Heart left ventricle (tissue), 16 donors: ENCODE results near the gene AFDN. TPM values are rescaled to one million over a fixed set of nuclear protein-coding genes. Genes with fewer than 3 reads are reported as not detected.

ENCODE experiments used
- ATAC-seq, 4 donors: fragments of 200-7000 bp; cut with Tn5 transposase; one replicate each; pipeline ENCODE4 v1.9.1; 2020 to 2022; ENCODE audit warnings: moderate library complexity in 4 of 4, mild to moderate bottlenecking in 3 of 4, moderate number of reproducible peaks in 1 of 4
- DNase-seq, 5 donors: peaks; one replicate each; pipeline ENCODE4 v3.0.0-alpha.2; 2020
- H3K27ac ChIP-seq, 12 donors: fragments of 200-600 bp; sonication (generic) in 4 of 12; one replicate each; pipeline versions ENCODE4 v1.5.0 to v1.8.0; 2016 to 2022; ENCODE audit warnings: mild to moderate bottlenecking in 2 of 12
- H3K27me3 ChIP-seq, 9 donors: fragments of 200-600 bp; sonication (generic) in 2 of 9; one replicate each; pipeline versions ENCODE4 v1.5.1 to v1.8.0; 2016 to 2022; ENCODE audit warnings: mild to moderate bottlenecking in 3 of 9
- H3K36me3 ChIP-seq, 9 donors: fragments of 200-600 bp; sonication (generic) in 2 of 9; one replicate each; pipeline versions ENCODE4 v1.5.0 to v1.8.0; 2018 to 2022; ENCODE audit warnings: mild to moderate bottlenecking in 2 of 9
- H3K4me1 ChIP-seq, 12 donors: fragments of 200-600 bp; sonication (generic) in 4 of 12; one replicate each; pipeline versions ENCODE4 v1.5.0 to v1.8.0; 2016 to 2022; ENCODE audit warnings: mild to moderate bottlenecking in 3 of 12
- H3K4me3 ChIP-seq, 12 donors: fragments of 200-600 bp; sonication (generic) in 4 of 12; one replicate each; pipeline versions ENCODE4 v1.5.0 to v1.8.0; 2017 to 2022; ENCODE audit warnings: mild to moderate bottlenecking in 9 of 12, moderate library complexity in 4 of 12
- H3K9me3 ChIP-seq, 12 donors: fragments of 200-600 bp; sonication (generic) in 4 of 12; one replicate each; pipeline versions ENCODE4 v1.5.0 to v1.8.0; 2016 to 2022; ENCODE audit warnings: mild to moderate bottlenecking in 1 of 12
- POLR2A ChIP-seq, 2 donors: fragments of 450-650 bp; IDR thresholded peaks; one replicate each; pipeline ENCODE4 v1.6.1; 2017; ENCODE audit warnings: antibody characterized with exemption in 2 of 2, mild to moderate bottlenecking in 2 of 2, moderate library complexity in 2 of 2
- WGBS, 4 donors: extraction: QIAGEN DNeasy Blood & Tissue Kit in 2 of 4; methylation state at CpG; one replicate each; pipeline versions ENCODE4 v1.1.5 to v1.1.7; 2013 to 2018; 5-methylcytosine and 5-hydroxymethylcytosine counted together
- intact Hi-C, 10 donors: fragments of 100-400 bp; cut with DNase I; formaldehyde crosslinking; loops; one replicate each; pipeline versions ENCODE4 v1.11.1 to v1.14.2; 2022
- polyA plus RNA-seq, 2 donors: library from polyadenylated mRNA; stranded (reverse); fragments of 200-250 nt; gene quantifications; one replicate each; pipeline ENCODE4 v1.2.3, GENCODE V29; 2013
- total RNA-seq, 9 donors: library from RNA; depleted of rRNA in 2 of 9; stranded (reverse); fragments of >200 nt in 2 of 9; fragmentation: NEBNext Ultra II Directional in 3 of 9; extraction: Animal tissue kit (Norgen Biotek cat#: 25700) in 3 of 9; gene quantifications; one replicate each; pipeline versions ENCODE4 v1.1.0 to v1.2.4, GENCODE V29; 2016 to 2023
- TF ChIP-seq, protein P1 (sequence below), 12 donors: fragments of 200-600 bp; sonication (generic) in 4 of 12; IDR thresholded peaks; one replicate each; pipeline versions ENCODE4 v1.5.0 to v1.8.0; 2018 to 2022; ENCODE audit warnings: antibody characterized with exemption in 12 of 12, mild to moderate bottlenecking in 5 of 12
- donor health status: ischemic (EF 13 %, LVEDD 7.1; RV severe dilation, severe dysfunction).
- donor health status: healthy with polysubstance abuse.
- donor health status: DM: no; HTN: yes; CAD: no.
- donor health status: DM: no; HTN: no; CAD: no.
- donor health status: ischemic (EF 25% LVEDD 6.9; RV normal size, moderate dysfunction).
- donor health status: ischemic (EF 25% LVEDD 5.7; RV mildly dilated, moderate dysfunction).
- donor health status: healthy.
- donor health status: DM: yes; HTN: yes; CAD: no.
- donor health status: ischemic (EF 35%, LVEDD 5.7; RV mildly dilated, moderate dysfunction).
- donor health status: nonischemic (EF 11% LVEDD 7.7; RV severe dilation, severe dysfunction).
- donor health status: DM: yes; HTN: yes; CAD: no.
- donor health status: PGD.
- donor health status: ischemic (EF 29% LVEDD 5.4; RV normal size, mild dysfunction).
- donor health status: nonischemic (EF 23%, LVEDD 6.1; RV moderate dilation, normal function).

The AFDN gene
- total and polyA plus RNA-seq, 11 donors = 27.6 to 100 (median 50.4) TPM

DNA sequence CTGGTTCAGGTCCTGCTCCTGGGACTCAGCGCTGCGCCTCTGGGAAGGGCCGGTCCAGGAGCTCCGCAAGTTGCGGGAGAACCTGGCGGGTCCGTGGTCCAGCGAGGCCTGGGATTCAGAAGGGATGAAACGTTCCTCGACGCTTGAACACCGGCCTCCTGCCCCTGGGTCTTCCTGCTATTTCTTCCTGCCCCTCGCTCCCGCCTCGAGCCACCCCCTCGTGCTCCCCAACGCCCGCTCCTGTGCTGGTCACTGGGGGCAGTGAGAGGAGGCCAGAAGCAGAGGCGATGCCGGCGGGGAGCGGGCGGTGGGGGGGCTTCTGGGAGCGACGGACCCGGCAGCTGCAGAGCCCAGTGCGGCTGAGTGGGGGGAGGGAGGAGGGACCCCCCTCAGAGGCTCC lies 150.0 kb downstream of the AFDN start:
- Histone ChIP-seq H3K36me3 (peaks cover 0 to 6% (median 1%) of the 10 kb centered on the region in 9 donors), H3K27ac (no peak overlapping the region), H3K4me1 (peaks cover 0 to 31% (median 7%) of the 10 kb centered on the region in 12 donors), H3K9me3 (no peaks in the 10 kb centered on the region), H3K4me3 (no peak overlapping the region), H3K27me3 (no peaks in the 10 kb centered on the region)
- TF ChIP-seq POLR2A (IDR thresholded peaks at IDR 0.05) = no peak
- TF ChIP-seq, protein P1, sequence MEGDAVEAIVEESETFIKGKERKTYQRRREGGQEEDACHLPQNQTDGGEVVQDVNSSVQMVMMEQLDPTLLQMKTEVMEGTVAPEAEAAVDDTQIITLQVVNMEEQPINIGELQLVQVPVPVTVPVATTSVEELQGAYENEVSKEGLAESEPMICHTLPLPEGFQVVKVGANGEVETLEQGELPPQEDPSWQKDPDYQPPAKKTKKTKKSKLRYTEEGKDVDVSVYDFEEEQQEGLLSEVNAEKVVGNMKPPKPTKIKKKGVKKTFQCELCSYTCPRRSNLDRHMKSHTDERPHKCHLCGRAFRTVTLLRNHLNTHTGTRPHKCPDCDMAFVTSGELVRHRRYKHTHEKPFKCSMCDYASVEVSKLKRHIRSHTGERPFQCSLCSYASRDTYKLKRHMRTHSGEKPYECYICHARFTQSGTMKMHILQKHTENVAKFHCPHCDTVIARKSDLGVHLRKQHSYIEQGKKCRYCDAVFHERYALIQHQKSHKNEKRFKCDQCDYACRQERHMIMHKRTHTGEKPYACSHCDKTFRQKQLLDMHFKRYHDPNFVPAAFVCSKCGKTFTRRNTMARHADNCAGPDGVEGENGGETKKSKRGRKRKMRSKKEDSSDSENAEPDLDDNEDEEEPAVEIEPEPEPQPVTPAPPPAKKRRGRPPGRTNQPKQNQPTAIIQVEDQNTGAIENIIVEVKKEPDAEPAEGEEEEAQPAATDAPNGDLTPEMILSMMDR (IDR thresholded peaks at IDR 0.05) = no peak
- DNase-seq = no peak
- intact Hi-C loops = no loop called here
- ATAC-seq = peak in 1 of 4 donors; percentile 9
- 95 to 97% (median 96%) methylated on average over 27 of the region's 27 CpGs for WGBS, 4 donors

DNA sequence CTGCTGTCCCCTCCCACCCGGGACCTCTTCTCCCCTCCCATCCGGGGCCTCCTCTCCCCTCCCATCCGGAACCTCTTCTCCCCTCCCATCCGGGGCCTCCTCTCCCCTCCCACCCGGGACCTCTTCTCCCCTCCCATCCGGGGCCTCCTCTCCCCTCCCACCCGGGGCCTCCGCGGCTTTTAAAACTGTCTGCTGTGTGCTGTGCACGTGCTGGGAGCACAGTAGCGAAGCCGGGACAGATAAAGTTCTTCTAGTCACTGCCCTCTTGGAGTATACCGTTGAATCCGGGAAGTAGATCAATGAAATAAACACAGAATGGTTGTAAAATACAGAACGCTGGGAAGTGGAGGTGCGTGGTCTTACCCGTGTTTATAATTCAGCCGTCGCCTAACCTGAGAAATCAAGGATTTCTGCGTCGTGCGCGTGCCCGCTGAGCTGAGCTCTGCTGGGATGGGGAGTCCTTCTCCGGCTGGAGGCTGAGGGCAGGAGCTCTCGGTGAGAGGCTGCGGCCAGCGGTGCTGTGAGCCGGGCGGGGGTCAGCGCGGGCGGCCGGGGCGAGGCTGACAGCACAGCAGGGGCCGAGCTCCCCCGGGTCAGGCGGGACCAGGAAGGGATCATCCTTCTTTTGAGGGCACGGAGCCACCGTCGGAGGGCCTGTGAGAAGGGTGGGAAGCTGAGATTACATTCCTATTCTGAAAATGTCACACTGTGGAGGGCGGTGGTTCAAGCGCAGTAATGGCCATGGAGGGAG lies 151.2 kb downstream of the AFDN start:
- H3K4me1 ChIP-seq = peaks cover 0 to 31% (median 7%) of the 10 kb centered on the region in 12 donors
- TF ChIP-seq POLR2A (IDR thresholded peaks at IDR 0.05) = no peak
- TF ChIP-seq, protein P1 (IDR thresholded peaks at IDR 0.05) = no peak
- DNase-seq = no peak
- intact Hi-C loops = no loop called here
- WGBS, 4 donors = 93 to 95% (median 94%) methylated on average over 38 to 43 of the region's 43 CpGs
- H3K27ac ChIP-seq = no peak overlapping the region
- no peaks in the 10 kb centered on the region for H3K9me3 ChIP-seq
- ATAC-seq = no peak
- no peaks in the 10 kb centered on the region for H3K36me3 ChIP-seq
- no peaks in the 10 kb centered on the region for H3K27me3 ChIP-seq
- no peak overlapping the region for H3K4me3 ChIP-seq

DNA sequence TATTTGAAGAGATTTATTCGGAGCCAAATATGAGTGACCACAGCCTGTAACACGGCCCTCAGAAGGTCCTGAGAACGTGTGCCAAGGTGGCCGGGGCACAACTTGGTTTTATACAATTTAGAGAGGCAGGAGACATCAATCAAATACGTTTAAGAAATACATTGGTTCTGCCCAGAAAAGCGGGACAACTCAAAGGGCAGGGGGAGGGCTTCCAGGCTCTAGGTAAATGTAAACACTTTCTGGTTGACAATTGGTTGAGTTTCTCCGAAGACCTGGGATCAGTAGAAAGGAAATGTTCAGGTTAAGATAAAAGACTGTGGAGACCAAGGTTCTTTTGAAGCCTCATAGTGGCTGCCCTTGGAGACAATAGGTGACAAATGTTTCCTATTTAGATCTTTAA lies 151.9 kb downstream of the AFDN start:
- ATAC-seq = no peak
- WGBS, 4 donors = 82 to 94% (median 89%) methylated on average over 7 of the region's 7 CpGs

DNA sequence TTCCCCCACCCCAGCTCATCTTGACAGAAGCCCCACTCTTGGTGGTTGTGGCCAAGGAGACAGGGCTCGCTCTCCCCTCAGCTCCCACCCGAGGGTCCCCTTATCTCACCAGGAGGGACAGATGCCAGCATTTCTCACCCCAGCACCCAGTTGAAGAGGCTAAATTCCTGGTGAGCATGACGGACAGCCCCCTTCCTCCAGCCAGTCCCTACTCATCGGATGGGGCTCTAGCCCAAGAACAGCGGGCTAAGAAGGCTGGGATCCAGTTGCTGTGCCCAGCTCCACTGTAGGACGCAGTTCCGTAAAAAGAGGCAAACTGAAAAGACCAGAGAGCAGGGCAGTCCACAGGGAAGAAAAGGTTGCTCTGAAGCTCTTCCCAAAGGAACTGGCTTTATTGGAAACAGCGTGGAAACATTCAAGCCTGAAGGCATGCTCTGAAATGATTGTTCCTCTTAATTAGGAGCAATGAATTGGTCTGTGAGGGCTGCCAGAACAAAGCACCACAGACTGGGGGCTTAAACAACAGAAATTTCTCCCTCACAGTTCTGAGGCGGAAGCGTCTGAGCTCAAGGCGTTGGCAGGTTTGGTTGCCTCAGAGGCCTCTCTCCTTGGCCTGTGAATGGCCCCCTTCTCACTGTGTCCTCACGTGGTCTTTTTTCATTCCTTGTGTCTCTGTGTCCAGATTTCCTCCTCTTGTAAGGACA lies 152.9 kb downstream of the AFDN start:
- Histone ChIP-seq H3K27ac (no peak overlapping the region), H3K9me3 (no peaks in the 10 kb centered on the region), H3K27me3 (no peaks in the 10 kb centered on the region), H3K4me1 (peaks cover 0 to 21% (median 5%) of the 10 kb centered on the region in 12 donors), H3K4me3 (no peak overlapping the region), H3K36me3 (no peaks in the 10 kb centered on the region)
- 88 to 92% (median 89%) methylated on average over 12 of the region's 12 CpGs for WGBS, 4 donors
- TF ChIP-seq, protein P1 (IDR thresholded peaks at IDR 0.05) = no peak
- TF ChIP-seq POLR2A (IDR thresholded peaks at IDR 0.05) = no peak
- intact Hi-C loops = no loop called here
- no peak for ATAC-seq
- DNase-seq = no peak

More for the DNA sequence above, 151.9 kb downstream of the AFDN start:
- H3K36me3 ChIP-seq = no peaks in the 10 kb centered on the region
- no peak for TF ChIP-seq POLR2A (IDR thresholded peaks at IDR 0.05)
- intact Hi-C loops = no loop called here
- no peak overlapping the region for H3K4me3 ChIP-seq
- H3K27ac ChIP-seq = no peak overlapping the region
- peaks cover 0 to 27% (median 7%) of the 10 kb centered on the region in 12 donors for H3K4me1 ChIP-seq
- no peaks in the 10 kb centered on the region for H3K9me3 ChIP-seq
- DNase-seq = no peak
- H3K27me3 ChIP-seq = no peaks in the 10 kb centered on the region
